ENCODE results near the gene CRAMP1.

Gene CRAMP1

DNA sequence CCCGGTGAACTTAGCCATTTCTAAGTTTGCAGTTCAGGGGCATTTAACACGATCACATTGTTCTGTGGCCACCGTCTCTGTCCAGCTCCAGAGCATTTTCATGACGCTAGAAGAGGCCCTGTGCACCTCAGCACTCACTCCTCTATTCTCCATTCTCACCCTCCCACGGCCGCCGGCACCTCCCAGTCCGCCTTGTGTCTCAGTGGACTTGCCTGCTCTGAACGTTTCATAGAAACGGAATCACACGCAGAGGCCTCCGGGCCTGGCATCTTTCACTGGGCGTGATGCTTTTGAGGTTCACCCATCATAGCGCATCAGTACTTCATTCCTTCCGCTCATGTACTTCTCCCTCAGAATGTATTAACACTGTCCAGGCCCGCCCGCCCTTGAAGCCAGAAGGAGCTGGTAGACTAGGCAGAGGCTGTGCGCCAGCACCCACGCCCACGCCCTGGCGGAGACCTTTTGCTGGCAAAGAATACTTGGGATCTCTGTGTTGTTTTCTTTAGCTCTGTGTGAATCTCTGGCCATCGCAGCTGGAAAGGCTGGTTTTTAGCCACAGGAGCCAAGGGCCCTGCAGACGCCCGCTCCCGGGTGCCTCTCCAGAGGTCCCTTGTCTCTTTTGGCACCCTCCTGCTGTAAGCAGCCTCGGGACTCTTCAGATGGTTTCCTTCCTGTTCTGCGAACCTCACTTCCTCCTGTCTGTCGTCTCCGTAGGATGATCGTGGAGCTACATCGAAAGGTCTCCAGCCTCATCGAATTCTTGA lies 42.5 kb downstream of the CRAMP1 start:
- no peak for DNase-seq (ENCODE audit: low read depth)
- TF ChIP-seq, protein P1, sequence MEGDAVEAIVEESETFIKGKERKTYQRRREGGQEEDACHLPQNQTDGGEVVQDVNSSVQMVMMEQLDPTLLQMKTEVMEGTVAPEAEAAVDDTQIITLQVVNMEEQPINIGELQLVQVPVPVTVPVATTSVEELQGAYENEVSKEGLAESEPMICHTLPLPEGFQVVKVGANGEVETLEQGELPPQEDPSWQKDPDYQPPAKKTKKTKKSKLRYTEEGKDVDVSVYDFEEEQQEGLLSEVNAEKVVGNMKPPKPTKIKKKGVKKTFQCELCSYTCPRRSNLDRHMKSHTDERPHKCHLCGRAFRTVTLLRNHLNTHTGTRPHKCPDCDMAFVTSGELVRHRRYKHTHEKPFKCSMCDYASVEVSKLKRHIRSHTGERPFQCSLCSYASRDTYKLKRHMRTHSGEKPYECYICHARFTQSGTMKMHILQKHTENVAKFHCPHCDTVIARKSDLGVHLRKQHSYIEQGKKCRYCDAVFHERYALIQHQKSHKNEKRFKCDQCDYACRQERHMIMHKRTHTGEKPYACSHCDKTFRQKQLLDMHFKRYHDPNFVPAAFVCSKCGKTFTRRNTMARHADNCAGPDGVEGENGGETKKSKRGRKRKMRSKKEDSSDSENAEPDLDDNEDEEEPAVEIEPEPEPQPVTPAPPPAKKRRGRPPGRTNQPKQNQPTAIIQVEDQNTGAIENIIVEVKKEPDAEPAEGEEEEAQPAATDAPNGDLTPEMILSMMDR (conservative IDR thresholded peaks at IDR 0.05; ENCODE audit: low read depth, low read length), result no peak
- H3K4me3 ChIP-seq (ENCODE audit: low read length), result no peak overlapping the region

DNA sequence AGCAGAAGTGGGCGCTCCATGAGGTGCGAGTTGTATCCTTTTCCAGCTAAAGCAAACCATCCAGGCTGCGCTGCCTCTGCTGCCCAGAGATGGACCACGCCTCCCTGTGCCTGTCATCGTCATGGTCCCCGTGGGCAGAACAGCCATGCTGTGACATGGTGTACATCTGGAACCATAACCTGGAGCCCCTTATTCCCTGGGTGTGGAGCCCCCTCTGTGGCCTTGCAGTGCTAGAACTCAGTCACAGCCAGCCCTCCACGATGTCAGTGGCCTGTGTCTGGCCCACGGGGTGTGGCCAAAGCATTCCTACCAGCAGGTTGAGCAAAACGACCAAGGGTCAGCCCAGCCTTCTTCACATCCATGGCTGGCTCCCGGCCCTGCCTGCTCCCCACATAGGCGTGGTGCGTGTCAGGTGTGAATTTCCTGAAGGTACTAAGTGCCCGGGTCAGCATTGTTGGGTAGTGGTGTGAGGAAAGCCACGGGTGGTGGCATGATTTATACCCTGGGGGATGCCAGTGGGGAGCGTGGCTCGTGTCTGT lies 43.2 kb downstream of the CRAMP1 start:
- TF ChIP-seq, protein P1 (conservative IDR thresholded peaks at IDR 0.05; ENCODE audit: low read depth, low read length), result no peak
- no peak overlapping the region for H3K4me3 ChIP-seq (ENCODE audit: low read length)
- no peak for DNase-seq (ENCODE audit: low read depth)

DNA sequence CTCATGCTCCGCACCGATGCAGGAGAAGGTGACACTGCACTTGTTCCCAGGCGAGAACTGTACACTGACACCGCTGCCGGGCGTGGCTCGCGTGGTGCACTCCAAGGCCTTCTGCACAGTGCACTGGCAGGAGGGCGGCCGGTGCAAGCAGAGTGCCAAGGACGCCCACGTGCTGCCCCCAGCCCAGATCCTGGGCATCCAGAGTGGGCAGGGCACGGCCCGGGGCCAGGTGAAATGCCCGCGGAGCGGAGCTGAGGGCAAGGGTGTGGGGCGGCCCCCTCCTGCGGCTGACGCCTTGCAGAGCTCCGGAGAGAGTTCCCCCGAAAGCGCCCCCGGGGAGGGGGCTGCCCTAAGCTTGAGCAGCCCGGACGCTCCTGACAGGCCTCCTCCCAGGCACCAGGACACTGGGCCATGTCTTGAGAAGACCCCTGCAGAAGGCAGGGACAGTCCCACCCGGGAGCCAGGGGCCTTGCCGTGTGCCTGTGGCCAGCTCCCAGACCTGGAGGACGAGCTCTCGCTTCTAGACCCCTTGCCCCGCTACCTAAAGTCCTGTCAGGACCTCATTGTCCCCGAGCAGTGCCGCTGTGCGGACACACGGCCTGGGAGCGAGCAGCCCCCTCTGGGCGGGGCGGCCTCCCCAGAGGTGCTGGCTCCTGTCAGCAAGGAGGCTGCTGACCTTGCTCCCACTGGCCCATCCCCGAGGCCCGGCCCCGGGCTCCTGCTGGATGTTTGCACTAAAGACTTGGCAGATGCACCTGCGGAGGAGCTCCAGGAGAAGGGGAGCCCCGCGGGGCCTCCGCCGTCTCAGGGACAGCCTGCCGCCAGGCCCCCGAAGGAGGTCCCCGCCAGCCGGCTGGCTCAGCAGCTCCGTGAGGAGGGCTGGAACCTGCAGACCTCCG lies 44.0 kb downstream of the CRAMP1 start:
- TF ChIP-seq, protein P1 (conservative IDR thresholded peaks at IDR 0.05; ENCODE audit: low read depth, low read length), result no peak
- no peak for DNase-seq (ENCODE audit: low read depth)
- H3K4me3 ChIP-seq (ENCODE audit: low read length), result no peak overlapping the region

DNA sequence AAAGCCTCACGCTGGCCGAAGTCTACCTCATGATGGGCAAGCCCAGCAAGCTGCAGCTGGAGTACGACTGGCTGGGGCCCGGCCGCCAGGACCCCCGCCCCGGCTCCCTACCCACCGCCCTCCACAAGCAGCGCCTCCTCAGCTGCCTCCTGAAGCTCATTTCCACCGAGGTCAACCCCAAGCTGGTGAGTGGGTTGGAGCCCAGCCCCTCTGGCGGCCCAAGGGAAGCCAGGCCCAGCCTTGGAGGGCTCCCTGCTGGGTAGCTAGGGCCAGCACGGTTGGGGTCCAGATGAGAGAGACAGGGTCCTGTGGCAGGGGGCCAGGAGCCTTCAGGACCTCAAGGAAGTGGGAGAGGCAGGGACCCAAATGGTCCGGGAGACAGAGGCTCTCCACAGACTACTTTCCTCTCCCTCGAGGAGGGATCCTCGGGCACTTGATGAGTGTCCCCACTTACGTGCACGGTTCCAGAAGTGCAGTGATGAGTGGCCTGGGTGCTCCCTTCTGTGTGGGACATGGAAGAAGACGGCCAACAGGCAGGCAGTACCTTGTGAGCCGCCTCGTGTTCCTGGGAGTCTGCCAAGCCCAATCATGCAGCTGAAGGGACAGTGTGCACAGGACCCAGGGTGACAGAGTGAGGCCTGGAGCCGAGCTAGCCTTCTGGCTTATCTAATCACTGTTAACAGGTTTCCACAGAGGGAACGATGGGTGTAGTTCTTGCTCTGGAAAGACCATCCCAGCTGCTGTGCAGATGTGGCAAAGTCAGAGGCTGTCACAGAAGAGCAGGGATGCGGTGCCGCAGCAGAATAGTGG lies 44.9 kb downstream of the CRAMP1 start:
- no peak for DNase-seq (ENCODE audit: low read depth)
- TF ChIP-seq, protein P1 (conservative IDR thresholded peaks at IDR 0.05; ENCODE audit: low read depth, low read length), result no peak
- no peak overlapping the region for H3K4me3 ChIP-seq (ENCODE audit: low read length)

DNA sequence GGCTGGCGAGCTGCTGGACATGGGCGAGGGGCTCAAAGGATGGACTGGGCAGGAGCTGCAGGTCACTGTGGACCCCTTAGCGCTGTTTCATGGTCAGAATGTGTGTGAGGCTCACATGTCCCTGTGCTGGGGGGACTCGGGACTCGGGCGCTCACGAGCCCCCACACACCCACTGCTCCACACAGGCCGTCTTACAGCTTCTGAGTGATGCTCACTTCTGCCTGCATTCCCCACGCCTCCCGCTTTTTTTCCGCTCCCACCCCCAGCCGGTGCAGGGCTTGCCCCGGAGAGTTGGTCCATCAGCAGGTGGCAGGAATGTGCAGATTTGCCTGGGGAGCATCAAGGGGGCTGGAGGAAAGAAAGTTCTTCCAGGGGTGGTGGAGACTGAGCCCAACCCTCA lies 45.7 kb downstream of the CRAMP1 start:
- H3K4me3 ChIP-seq (ENCODE audit: low read length), result no peak overlapping the region
- TF ChIP-seq, protein P1 (conservative IDR thresholded peaks at IDR 0.05; ENCODE audit: low read depth, low read length), result no peak
- DNase-seq (ENCODE audit: low read depth), result no peak

DNA sequence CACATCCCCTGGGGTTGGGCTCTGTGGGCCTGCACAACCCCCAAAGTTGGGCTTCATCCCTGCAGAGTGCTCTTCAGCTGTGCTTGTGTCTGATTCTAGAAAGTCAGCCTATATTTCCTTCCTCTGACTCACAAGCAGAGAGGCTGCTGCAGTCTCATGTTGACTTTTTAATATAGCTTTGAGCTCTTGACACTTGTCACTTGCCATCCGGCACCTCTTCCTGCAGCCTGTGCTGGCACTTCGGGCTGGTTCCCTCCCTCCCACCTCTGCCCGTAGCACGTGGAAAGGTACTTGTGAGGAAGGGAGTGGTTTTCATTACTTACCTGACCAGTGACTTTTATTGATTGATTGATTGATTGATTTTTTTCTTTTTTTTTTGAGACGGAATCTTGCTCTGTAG lies 46.9 kb downstream of the CRAMP1 start:
- DNase-seq (ENCODE audit: low read depth), result no peak
- H3K4me3 ChIP-seq (ENCODE audit: low read length), result no peak overlapping the region
- TF ChIP-seq, protein P1 (conservative IDR thresholded peaks at IDR 0.05; ENCODE audit: low read depth, low read length), result no peak

Measured in retinal pigment epithelial cell (primary cell).